Endothelial cell of umbilical vein (primary cell): ENCODE data around the gene MKKS. TPM values are rescaled to one million over a fixed set of nuclear protein-coding genes. Genes with fewer than 3 reads are reported as not detected.

Source experiments
- BruUV-seq: library from RNA; stranded (reverse); fragments of 400-500 nt; replicated peaks from 2 replicates; lab custom pipeline; 2021; lab: Mats Ljungman, UMichigan
- CTCF ChIA-PET: fragments of 300-600, 350-600 bp; sonication (Branson Sonifier 250); formaldehyde crosslinking; loops from one replicate; lab custom pipeline; 2021; ENCODE audit warnings: antibody characterized with exemption, inconsistent platforms; lab: Charles Lee
- POLR2A ChIA-PET: fragments of 300-600, 350-600 bp; sonication (Branson Sonifier 250); formaldehyde crosslinking; loops from one replicate; lab custom pipeline; 2021; ENCODE audit warnings: antibody characterized with exemption, inconsistent platforms; lab: Charles Lee
- DNase-seq: peaks from one replicate; pipeline ENCODE4 v3.0.0-alpha.2; 2011; ENCODE audit warnings: low read depth, low spot score
- FAIRE-seq: peaks from 2 replicates; lab custom pipeline; 2011; peaks lifted over from hg19 to GRCh38; lab: Jason Lieb, UNC
- H2AFZ ChIP-seq: 2 replicates; pipeline ENCODE4 v1.6.0; 2012; ENCODE audit warnings: low read depth, low read length, control low read depth, inconsistent platforms
- H3K27ac ChIP-seq: 2 replicates; pipeline ENCODE4 v1.5.1; 2011; ENCODE audit warnings: low read depth, mild to moderate bottlenecking, control low read depth, low read length, moderate library complexity; ENCODE audit not compliant: insufficient read depth
- H3K27me3 ChIP-seq, 2 experiments: 2 replicates each; pipeline versions ENCODE4 v1.6.0 to v1.6.1; 2011; ENCODE audit warnings: low read length in 2 of 2, mixed read lengths in 1 of 2; ENCODE audit not compliant: control insufficient read depth in 2 of 2, insufficient read depth in 2 of 2
- H3K36me3 ChIP-seq, 2 experiments: 2 replicates in 1 of 2; 3 replicates in 1 of 2; pipeline ENCODE4 v1.5.1; 2011; ENCODE audit warnings: low read length in 2 of 2, mild to moderate bottlenecking in 1 of 2, moderate library complexity in 1 of 2; ENCODE audit not compliant: control insufficient read depth in 2 of 2, insufficient read depth in 2 of 2; ENCODE audit errors: extremely low read depth in 1 of 2
- H3K4me1 ChIP-seq: 3 replicates; pipeline ENCODE4 v1.5.1; 2011; ENCODE audit warnings: mild to moderate bottlenecking, low read length; ENCODE audit not compliant: control insufficient read depth, insufficient read depth; ENCODE audit errors: extremely low read depth
- H3K4me2 ChIP-seq: 2 replicates; pipeline ENCODE4 v1.6.1; 2011; ENCODE audit warnings: low read length, control low read depth, mixed read lengths; ENCODE audit not compliant: insufficient read depth
- H3K4me3 ChIP-seq, 3 experiments: fragments of 200-600 bp in 1 of 3; sonication (generic), shearing (Covaris generic) in 1 of 3; replicated peaks in 1 of 3; 2 replicates each; pipeline ENCODE4 v1.5.1; 2011 to 2016; ENCODE audit warnings: control low read depth in 3 of 3, low read length in 3 of 3, mild to moderate bottlenecking in 2 of 3, inconsistent platforms in 1 of 3, low read depth in 1 of 3, moderate library complexity in 1 of 3; ENCODE audit not compliant: insufficient read depth in 1 of 3
- H3K79me2 ChIP-seq: 2 replicates; pipeline ENCODE4 v1.6.0; 2012; ENCODE audit warnings: low read length, inconsistent platforms; ENCODE audit not compliant: control insufficient read depth, insufficient read depth
- H3K9ac ChIP-seq: replicated peaks from 2 replicates; pipeline ENCODE3; 2011; ENCODE audit warnings: low read length, control low read depth; ENCODE audit not compliant: insufficient read depth; ENCODE audit errors: extremely low read depth
- H3K9me1 ChIP-seq: replicated peaks from 3 replicates; pipeline ENCODE4 v1.6.0; 2011; ENCODE audit warnings: mild to moderate bottlenecking, low read length; ENCODE audit not compliant: control insufficient read depth, insufficient read depth; ENCODE audit errors: extremely low read depth
- H3K9me3 ChIP-seq: replicated peaks from 2 replicates; pipeline ENCODE4 v1.5.1; 2012; ENCODE audit warnings: low read length, inconsistent platforms; ENCODE audit not compliant: control insufficient read depth, insufficient read depth
- H4K20me1 ChIP-seq: replicated peaks from 2 replicates; pipeline ENCODE3; 2011; ENCODE audit warnings: mild to moderate bottlenecking, low read length; ENCODE audit not compliant: control insufficient read depth, insufficient read depth; ENCODE audit errors: extremely low read depth
- EZH2 ChIP-seq: IDR thresholded peaks from 2 replicates; pipeline ENCODE4 v1.6.1; 2012; ENCODE audit warnings: borderline replicate concordance, low read depth, mild to moderate bottlenecking, moderate library complexity, low read length, inconsistent platforms; ENCODE audit not compliant: severe bottlenecking
- FOS ChIP-seq: IDR thresholded peaks from 2 replicates; pipeline ENCODE4 v1.6.1; 2011; ENCODE audit warnings: mild to moderate bottlenecking, low read length, moderate library complexity, borderline replicate concordance; ENCODE audit not compliant: insufficient read depth
- GATA2 ChIP-seq: IDR thresholded peaks from 2 replicates; pipeline ENCODE4 v1.7.0; 2011; ENCODE audit warnings: low read depth, mild to moderate bottlenecking, moderate library complexity, mixed read lengths, low read length; ENCODE audit not compliant: insufficient read length, insufficient read depth
- JUN ChIP-seq: IDR thresholded peaks from 2 replicates; pipeline ENCODE4 v1.6.1; 2011; ENCODE audit warnings: borderline replicate concordance, low read depth; ENCODE audit not compliant: insufficient read length, insufficient read depth
- MYC ChIP-seq: IDR thresholded peaks from one replicate; pipeline ENCODE4 v1.6.1; 2011; ENCODE audit warnings: mild to moderate bottlenecking, low read depth, low read length
- POLR2A ChIP-seq: IDR thresholded peaks from 2 replicates; pipeline ENCODE4 v1.6.1; 2012; ENCODE audit warnings: low read depth, mild to moderate bottlenecking, control low read depth, low read length
- POLR2AphosphoS5 ChIP-seq: IDR thresholded peaks from 2 replicates; pipeline ENCODE4 v1.6.1; 2012; ENCODE audit warnings: low read depth, mild to moderate bottlenecking, control low read depth, low read length, moderate library complexity; ENCODE audit not compliant: insufficient read depth
- dilution Hi-C: fragments of 300-500 bp; cut with MboI; formaldehyde crosslinking; loops from one replicate; pipeline ENCODE4 v1.15.0; 2019; ENCODE audit warnings: low sequenced_read_pairs; ENCODE audit not compliant: extremely low pct_ligation_motif_present
- intact Hi-C: fragments of 100-400 bp; cut with micrococcal nuclease; formaldehyde crosslinking; loops from one replicate; pipeline ENCODE4 v1.10.0; 2022
- polyA plus RNA-seq, 4 experiments: library from polyadenylated mRNA; depleted of rRNA in 3 of 4; stranded (reverse) in 3 of 4; unstranded in 1 of 4; fragments of >200 nt; gene quantifications; 2 replicates each; pipeline versions ENCODE4 v1.2.1 to v1.2.3, GENCODE V29; 2011 to 2012; ENCODE audit warnings: missing spikeins in 1 of 4
- total RNA-seq: library from RNA; stranded (reverse); gene quantifications from 2 replicates; pipeline ENCODE4 v1.2.3, GENCODE V29; 2021
- TF ChIP-seq, protein P1 (sequence below), 2 donors: IDR thresholded peaks; 1 replicate in 1 of 2; 2 replicates in 1 of 2; pipeline ENCODE4 v1.5.1; 2011; ENCODE audit warnings: low read length in 2 of 2, mild to moderate bottlenecking in 2 of 2, moderate library complexity in 2 of 2, control low read depth in 1 of 2, inconsistent platforms in 1 of 2, low read depth in 1 of 2; ENCODE audit not compliant: insufficient read depth in 1 of 2; ENCODE audit errors: extremely low read depth in 1 of 2
- TF ChIP-seq, protein P2 (sequence below): IDR thresholded peaks from 2 replicates; pipeline ENCODE4 v1.6.1; 2011; ENCODE audit not compliant: insufficient read depth, insufficient read length

The MKKS gene
- total and polyA plus RNA-seq, 2 donors (not counting 3 experiments of a cell fraction or from before 2014, with no cell fraction given) = 7.9 to 10.5 TPM

DNA sequence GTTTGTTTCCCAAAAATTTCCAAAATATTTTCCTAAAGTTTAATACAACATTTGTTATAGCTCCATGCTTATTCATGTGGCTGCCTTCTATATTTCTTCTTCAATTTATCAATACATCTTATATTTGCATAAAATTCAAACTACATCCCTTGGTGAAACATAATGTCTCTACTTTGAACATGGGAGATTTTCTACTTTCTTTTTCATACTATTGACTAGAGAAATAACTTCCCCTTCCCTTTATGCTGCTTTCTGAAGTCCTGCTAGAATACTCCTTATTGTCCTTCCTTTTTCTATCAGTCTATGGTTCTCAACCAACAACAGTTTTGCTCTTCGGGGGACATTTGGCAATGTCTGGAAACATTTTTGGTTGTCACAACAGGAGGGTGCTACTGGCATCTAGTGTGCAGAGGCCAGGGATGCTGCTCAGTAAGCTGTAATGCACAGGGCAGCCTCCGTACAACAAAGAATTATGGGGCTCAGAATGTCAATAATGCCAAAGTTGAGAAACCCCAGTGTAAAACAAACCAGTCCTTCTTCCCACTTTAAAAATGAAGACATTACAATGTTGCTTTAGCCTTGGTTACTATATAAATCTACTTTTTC, 29.9 kb downstream of the MKKS start:
- ChIA-PET POLR2A (no interaction called here), CTCF (interaction anchor here (1.1 to 3.2 kb wide), 5 partner anchors 9 to 427 kb away, joined by 3 to 13 read pairs (median 4); partner anchors contain the start of gene MKKS)
- no peak for FAIRE-seq
- no peak overlapping the region for H3K9ac ChIP-seq
- no peaks in the 10 kb centered on the region for H3K9me1 ChIP-seq
- dilution Hi-C loops (no loop called here), intact Hi-C loops (no loop called here)
- no TSS peak for BruUV-seq
- H3K27ac ChIP-seq = no peak overlapping the region
- H2AFZ ChIP-seq = no peak overlapping the region
- no peak overlapping the region for H3K4me3 ChIP-seq
- no peaks in the 10 kb centered on the region for H4K20me1 ChIP-seq
- DNase-seq = no peak
- no peaks in the 10 kb centered on the region for H3K4me1 ChIP-seq
- no peaks in the 10 kb centered on the region for H3K79me2 ChIP-seq
- H3K27me3 ChIP-seq = no peaks in the 10 kb centered on the region
- no peaks in the 10 kb centered on the region for H3K9me3 ChIP-seq
- TF ChIP-seq POLR2A = no peak
- no peak for TF ChIP-seq MYC
- TF ChIP-seq JUN = no peak
- no peak for TF ChIP-seq GATA2
- TF ChIP-seq, protein P1, sequence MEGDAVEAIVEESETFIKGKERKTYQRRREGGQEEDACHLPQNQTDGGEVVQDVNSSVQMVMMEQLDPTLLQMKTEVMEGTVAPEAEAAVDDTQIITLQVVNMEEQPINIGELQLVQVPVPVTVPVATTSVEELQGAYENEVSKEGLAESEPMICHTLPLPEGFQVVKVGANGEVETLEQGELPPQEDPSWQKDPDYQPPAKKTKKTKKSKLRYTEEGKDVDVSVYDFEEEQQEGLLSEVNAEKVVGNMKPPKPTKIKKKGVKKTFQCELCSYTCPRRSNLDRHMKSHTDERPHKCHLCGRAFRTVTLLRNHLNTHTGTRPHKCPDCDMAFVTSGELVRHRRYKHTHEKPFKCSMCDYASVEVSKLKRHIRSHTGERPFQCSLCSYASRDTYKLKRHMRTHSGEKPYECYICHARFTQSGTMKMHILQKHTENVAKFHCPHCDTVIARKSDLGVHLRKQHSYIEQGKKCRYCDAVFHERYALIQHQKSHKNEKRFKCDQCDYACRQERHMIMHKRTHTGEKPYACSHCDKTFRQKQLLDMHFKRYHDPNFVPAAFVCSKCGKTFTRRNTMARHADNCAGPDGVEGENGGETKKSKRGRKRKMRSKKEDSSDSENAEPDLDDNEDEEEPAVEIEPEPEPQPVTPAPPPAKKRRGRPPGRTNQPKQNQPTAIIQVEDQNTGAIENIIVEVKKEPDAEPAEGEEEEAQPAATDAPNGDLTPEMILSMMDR (IDR thresholded peaks at IDR 0.05; ENCODE audit: extremely low read depth in 1 of 2, insufficient read depth in 1 of 2, low read depth in 1 of 2, low read length in 2 of 2) = no peak
- TF ChIP-seq EZH2 = no peak
- TF ChIP-seq POLR2AphosphoS5 = no peak
- TF ChIP-seq, protein P2, sequence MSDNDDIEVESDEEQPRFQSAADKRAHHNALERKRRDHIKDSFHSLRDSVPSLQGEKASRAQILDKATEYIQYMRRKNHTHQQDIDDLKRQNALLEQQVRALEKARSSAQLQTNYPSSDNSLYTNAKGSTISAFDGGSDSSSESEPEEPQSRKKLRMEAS = no peak
- TF ChIP-seq FOS = no peak
- H3K36me3 ChIP-seq = peaks cover 0 to 8% of the 10 kb centered on the region in 2 experiments
- H3K4me2 ChIP-seq = no peak overlapping the region
